Measurements from ENCODE around the gene AKAP1.

AKAP1 gene

DNA sequence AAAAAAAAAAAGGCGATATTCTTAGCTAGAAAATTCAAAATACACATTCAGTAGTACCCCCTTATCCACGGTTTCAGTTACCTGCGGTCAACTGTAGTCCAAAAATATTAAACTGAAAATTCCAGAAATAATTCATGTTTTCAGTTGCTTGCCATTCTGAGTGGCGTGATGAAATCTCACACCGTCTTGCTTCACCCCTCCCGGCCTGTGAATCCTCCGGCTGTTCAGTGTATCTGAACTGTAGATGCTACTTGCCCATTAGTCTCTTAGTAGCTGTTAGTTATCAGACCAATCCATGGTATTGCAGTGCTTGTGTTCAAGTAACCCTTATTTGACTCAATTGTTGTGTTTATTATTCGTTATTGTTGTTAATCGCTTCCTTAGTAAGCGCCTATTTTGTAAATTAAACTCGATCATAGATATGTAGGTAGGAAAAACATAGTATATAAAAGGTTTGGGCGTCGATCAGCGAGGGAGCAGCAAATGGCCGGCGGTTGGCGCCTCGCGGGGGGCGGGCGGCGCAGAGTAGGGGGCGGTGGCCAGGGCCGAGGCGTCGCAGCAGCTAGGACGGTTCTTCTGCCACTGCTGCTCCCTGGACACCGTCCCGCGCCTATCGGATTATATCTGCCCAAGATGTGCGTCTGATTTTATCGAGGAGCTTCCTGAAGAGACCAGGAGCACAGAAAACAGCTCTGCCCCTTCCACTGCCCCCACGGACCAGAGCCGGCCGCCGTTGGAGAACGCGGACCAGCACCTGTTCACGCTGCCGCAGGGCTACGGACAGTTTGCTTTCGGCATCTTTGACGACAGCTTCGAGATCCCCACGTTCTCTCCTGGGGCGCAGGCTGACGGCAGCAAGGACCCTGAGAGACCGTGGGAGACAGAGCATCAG is 39.8 kb upstream of the AKAP1 start:
- H3K27ac ChIP-seq = no peak overlapping the region
- TF ChIP-seq ZFX (IDR thresholded peaks at IDR 0.05; ENCODE audit: borderline replicate concordance) = no peak
- TF ChIP-seq, protein P1, sequence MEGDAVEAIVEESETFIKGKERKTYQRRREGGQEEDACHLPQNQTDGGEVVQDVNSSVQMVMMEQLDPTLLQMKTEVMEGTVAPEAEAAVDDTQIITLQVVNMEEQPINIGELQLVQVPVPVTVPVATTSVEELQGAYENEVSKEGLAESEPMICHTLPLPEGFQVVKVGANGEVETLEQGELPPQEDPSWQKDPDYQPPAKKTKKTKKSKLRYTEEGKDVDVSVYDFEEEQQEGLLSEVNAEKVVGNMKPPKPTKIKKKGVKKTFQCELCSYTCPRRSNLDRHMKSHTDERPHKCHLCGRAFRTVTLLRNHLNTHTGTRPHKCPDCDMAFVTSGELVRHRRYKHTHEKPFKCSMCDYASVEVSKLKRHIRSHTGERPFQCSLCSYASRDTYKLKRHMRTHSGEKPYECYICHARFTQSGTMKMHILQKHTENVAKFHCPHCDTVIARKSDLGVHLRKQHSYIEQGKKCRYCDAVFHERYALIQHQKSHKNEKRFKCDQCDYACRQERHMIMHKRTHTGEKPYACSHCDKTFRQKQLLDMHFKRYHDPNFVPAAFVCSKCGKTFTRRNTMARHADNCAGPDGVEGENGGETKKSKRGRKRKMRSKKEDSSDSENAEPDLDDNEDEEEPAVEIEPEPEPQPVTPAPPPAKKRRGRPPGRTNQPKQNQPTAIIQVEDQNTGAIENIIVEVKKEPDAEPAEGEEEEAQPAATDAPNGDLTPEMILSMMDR (IDR thresholded peaks at IDR 0.05) = no peak

DNA sequence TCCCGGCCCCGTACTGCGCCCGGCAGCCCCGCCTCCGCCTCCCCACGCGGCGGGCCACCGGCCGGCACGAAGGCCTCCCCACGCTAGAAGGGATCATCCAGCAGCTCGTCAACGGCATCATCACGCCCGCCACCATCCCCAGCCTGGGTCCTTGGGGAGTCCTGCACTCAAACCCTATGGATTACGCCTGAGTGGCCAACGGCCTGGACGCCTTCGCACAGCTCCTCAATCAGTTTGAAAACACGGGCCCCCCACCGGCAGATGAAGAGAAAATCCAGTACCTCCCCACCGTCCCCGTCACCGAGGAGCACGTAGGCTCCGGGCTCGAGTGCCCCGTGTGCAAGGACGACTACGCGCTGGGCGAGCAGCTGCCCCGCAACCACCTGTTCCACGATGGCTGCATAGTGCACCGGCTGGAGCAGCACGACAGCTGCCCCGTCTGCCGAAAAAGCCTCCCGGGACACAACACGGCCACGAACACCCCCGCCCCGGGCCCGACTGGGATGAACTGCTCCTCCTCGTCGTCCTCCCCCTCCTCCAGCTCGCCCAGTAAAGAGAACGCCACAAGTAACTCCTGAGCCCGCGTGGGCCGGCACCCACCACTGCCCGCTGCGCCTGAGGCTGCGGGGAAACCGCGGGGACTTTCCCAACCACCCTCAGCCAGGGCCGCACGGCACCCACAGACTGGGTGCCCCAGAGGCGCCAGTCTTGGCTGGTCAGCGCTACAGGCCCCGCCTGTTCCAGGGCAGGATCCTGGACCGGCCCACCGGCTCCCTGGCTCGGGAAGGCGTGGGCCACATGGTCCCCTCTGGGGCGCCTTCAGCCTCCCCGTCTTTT is 39.0 kb upstream of the AKAP1 start:
- no peak for TF ChIP-seq ZFX (IDR thresholded peaks at IDR 0.05; ENCODE audit: borderline replicate concordance)
- TF ChIP-seq, protein P1 (IDR thresholded peaks at IDR 0.05) = no peak
- no peak overlapping the region for H3K27ac ChIP-seq

DNA sequence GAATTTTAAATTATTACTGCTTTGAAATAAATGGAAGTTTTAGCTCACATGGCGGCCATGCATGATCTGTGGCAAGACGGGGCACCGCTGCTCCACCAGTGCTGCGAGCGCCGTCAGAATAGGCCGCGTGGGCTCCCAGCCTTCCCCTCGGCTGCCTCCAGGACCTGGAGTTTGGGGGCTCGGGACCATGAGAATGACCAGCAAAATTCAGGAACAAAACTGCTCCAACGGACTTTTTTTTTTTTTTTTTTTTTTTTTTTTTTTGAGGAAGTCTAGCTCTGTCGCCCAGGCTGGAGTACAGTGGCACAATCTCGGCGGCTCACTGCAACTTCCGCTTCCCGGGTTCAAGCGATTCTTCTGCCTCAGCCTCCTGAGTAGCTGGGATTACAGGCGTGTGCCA is 38.3 kb upstream of the AKAP1 start:
- no peak for TF ChIP-seq ZFX (IDR thresholded peaks at IDR 0.05; ENCODE audit: borderline replicate concordance)
- TF ChIP-seq, protein P1 (IDR thresholded peaks at IDR 0.05) = no peak
- H3K27ac ChIP-seq = no peak overlapping the region

DNA sequence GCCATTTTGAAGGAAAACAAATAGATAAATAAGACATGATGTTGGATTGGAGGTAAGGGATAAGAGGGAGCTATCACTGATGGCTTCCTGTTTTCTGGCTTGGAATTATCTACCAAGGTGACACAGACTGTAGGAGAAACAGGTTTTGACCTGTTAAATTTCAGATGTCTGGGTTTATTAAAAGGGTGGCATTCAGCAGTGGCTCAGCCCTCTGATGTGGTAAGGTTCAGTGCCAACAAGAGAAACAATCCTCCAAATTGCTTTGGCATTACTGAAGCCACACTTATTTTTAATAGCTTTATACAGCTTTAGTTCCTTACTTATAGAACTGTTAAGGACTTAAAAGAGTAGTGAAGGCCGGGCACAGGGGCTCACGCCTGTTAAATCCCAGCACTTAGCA is 37.0 kb upstream of the AKAP1 start:
- no peak overlapping the region for H3K27ac ChIP-seq
- no peak for TF ChIP-seq ZFX (IDR thresholded peaks at IDR 0.05; ENCODE audit: borderline replicate concordance)

DNA sequence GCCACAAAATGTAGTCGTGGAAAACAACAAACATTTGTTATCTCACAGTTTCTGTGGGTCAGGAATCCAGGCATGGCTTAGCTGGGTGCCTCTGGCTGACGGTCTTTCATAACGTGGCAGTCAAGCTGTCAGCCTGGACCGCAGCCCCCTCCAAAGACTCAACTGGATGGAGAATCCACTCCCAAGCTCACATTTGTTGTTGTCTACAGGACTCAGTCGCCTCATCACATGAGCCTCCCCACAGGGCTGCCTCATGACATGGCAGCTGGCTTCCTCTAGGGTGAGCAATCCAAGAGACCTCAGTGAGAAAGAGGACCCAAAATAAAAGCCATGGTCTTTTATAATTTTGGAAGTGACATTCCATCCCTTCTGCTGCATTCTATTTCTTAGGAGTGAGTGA is 34.7 kb upstream of the AKAP1 start:
- TF ChIP-seq ZFX (IDR thresholded peaks at IDR 0.05; ENCODE audit: borderline replicate concordance) = no peak
- TF ChIP-seq, protein P1 (IDR thresholded peaks at IDR 0.05) = no peak

DNA sequence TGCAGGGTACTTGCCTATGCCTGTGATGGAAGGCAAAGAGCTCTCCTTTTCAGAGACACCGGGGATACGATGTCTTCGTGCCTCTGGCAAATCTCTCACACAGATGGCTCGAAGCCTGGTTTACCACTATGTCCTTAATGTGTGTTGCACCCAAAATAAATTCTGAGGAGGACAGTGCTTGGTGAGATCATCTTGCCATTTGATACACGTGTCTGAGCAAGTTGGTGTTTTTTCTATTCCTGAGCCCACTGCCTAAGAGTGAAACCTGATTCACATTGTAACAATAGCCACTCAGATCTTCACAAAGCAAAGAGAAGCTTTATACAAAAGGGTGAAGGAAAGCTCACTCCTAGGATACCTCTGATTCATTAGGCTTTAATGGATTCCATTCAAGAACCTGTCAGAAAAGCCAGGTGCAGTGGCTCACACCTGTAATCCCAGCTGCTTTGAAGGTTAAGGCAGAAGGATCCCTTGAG is 33.1 kb upstream of the AKAP1 start:
- no peak overlapping the region for H3K27ac ChIP-seq
- TF ChIP-seq, protein P1 (IDR thresholded peaks at IDR 0.05) = no peak
- TF ChIP-seq ZFX (IDR thresholded peaks at IDR 0.05; ENCODE audit: borderline replicate concordance) = no peak

More for the DNA sequence above, 34.7 kb upstream of the AKAP1 start:
- no peak overlapping the region for H3K27ac ChIP-seq

DNA sequence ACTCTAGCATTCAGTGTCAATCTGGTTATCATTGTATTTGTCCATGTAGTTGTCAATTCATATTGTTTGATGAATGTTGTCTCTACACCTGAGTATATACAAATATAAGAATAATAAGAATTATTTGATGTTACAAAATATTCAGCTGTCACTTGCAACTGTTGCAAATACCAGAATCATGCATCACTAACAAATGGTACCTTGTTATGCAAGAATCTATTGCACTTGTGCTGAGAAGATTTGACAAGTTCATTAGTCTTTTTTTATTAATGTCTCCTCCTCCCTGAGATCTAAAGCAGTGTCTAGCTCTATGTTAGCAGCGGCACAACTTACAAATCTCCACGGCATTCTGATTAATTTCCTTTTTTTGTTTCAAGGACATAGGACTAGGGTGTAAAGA is 22.2 kb upstream of the AKAP1 start:
- H3K27ac ChIP-seq = no peak overlapping the region
- TF ChIP-seq, protein P1 (IDR thresholded peaks at IDR 0.05) = no peak
- TF ChIP-seq ZFX (IDR thresholded peaks at IDR 0.05; ENCODE audit: borderline replicate concordance) = no peak
